Measurements from ENCODE around the gene NRAS. TPM values are rescaled to one million over a fixed set of nuclear protein-coding genes. Genes with fewer than 3 reads are reported as not detected.

The NRAS gene
- total and polyA plus RNA-seq, 9 of the 15 experiments (the other 6 are each of a cell fraction or from before 2014, with no cell fraction given), result 40.7 to 94.5 (median 75.4) TPM

DNA sequence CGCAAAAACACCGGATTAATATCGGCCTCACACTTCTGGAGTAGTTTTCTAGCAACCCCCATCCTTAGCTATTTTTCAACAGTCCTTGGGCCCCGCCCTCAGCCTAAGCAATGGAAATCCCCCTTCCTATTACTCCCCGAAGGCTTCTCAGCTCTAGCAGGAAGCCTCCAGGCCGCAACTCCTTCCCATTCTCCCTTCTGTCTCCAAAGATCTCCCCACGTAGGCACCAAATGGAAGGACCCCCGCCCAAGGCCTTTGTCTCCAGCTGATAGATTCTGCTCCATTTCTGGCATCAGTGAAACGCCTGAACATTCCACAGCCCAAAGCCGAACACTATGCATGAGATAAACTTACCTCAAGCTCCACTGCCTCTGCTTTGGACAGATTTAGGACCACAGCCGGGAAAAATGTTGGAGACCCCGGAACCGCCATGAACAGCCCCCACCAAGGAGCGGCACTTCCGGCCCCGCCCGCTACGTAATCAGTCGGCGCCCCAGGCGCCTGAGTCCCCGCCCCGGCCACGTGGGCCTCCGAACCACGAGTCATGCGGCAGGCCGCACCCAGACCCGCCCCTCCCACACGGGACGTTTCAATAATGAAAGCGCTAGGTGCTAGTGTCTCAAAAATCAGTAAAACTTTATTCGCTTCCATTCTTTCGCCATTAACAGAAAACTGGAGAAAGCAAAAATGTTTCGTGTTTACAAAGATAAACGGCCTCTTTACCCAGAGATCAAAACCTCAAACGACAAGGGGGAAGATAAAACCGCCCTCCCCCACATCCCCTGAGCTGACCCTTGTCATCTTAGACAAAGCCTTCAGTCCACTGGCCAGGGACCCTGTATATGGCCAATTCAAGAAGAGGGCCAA lies at the start of gene NRAS (continued):
- TF ChIP-seq ZNF518B (CRISPR knock-in tag; IDR thresholded peaks at IDR 0.05) (no peak), ZNF592 (IDR thresholded peaks at IDR 0.05) (no peak), PML (IDR thresholded peaks at IDR 0.05; ENCODE audit: low read length) (peak; percentile 84), HSF4 (CRISPR knock-in tag; IDR thresholded peaks at IDR 0.05; ENCODE audit: borderline replicate concordance) (no peak), L3MBTL2 (IDR thresholded peaks at IDR 0.05) (peak; percentile 76), ZNF41 (CRISPR knock-in tag; conservative IDR thresholded peaks at IDR 0.05) (no peak), POLR2B (IDR thresholded peaks at IDR 0.05; ENCODE audit: low read depth, partially characterized antibody) (peak; percentile 89), SOX6 (IDR thresholded peaks at IDR 0.05) (peak; percentile 74)
- TF ChIP-seq, protein P1, sequence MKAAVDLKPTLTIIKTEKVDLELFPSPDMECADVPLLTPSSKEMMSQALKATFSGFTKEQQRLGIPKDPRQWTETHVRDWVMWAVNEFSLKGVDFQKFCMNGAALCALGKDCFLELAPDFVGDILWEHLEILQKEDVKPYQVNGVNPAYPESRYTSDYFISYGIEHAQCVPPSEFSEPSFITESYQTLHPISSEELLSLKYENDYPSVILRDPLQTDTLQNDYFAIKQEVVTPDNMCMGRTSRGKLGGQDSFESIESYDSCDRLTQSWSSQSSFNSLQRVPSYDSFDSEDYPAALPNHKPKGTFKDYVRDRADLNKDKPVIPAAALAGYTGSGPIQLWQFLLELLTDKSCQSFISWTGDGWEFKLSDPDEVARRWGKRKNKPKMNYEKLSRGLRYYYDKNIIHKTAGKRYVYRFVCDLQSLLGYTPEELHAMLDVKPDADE (conservative IDR thresholded peaks at IDR 0.05; ENCODE audit: control insufficient read depth, low read depth, low read length), result peak; percentile 97
- TF ChIP-seq, protein P2, sequence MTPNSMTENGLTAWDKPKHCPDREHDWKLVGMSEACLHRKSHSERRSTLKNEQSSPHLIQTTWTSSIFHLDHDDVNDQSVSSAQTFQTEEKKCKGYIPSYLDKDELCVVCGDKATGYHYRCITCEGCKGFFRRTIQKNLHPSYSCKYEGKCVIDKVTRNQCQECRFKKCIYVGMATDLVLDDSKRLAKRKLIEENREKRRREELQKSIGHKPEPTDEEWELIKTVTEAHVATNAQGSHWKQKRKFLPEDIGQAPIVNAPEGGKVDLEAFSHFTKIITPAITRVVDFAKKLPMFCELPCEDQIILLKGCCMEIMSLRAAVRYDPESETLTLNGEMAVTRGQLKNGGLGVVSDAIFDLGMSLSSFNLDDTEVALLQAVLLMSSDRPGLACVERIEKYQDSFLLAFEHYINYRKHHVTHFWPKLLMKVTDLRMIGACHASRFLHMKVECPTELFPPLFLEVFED (CRISPR knock-in tag; conservative IDR thresholded peaks at IDR 0.05), result peak; percentile 60; the same call in 1 of the 2 replicates
